Adrenal gland (tissue), 5 donors: ENCODE data around the gene ACSM6.

ENCODE experiments used
- POLR2A ChIP-seq, 2 donors: fragments of 450-650 bp; IDR thresholded peaks; one replicate each; pipeline ENCODE4 v1.6.1; 2017; ENCODE audit warnings: antibody characterized with exemption in 2 of 2, mild to moderate bottlenecking in 2 of 2, moderate library complexity in 1 of 2
- TF ChIP-seq, protein P1 (sequence below), 6 experiments: fragments of 450-650 bp in 4 of 6; fragments of 200-600 bp in 2 of 6; sonication (generic) in 1 of 6; IDR thresholded peaks; 1 replicate in 5 of 6; 2 replicates in 1 of 6; pipeline versions ENCODE4 v1.5.1 to v1.8.0; 2016 to 2021; ENCODE audit warnings: antibody characterized with exemption in 6 of 6, mild to moderate bottlenecking in 2 of 6, moderate library complexity in 1 of 6
- donor health status: DM: no; HTN: no; CAD: no.

DNA sequence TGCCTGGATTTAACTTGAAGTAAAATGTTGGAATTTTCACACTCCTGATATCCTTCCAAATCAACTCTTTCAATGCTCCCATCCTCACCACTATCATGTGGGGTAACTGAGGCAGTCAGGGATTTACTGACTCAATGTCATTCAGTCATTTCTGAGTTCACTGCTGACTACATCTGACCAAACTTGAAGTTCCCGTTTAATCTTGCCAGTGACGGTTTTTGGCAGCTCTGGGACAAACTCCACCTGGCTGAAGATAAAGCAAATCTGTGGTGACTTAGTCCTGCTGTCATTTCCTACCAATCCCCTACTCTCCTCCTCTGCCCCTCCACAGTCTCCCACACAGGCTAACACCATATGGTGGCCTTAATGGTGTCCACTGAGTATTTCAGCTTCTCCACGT, 22.7 kb upstream of the ACSM6 start:
- TF ChIP-seq POLR2A (IDR thresholded peaks at IDR 0.05), result no peak
- TF ChIP-seq, protein P1, sequence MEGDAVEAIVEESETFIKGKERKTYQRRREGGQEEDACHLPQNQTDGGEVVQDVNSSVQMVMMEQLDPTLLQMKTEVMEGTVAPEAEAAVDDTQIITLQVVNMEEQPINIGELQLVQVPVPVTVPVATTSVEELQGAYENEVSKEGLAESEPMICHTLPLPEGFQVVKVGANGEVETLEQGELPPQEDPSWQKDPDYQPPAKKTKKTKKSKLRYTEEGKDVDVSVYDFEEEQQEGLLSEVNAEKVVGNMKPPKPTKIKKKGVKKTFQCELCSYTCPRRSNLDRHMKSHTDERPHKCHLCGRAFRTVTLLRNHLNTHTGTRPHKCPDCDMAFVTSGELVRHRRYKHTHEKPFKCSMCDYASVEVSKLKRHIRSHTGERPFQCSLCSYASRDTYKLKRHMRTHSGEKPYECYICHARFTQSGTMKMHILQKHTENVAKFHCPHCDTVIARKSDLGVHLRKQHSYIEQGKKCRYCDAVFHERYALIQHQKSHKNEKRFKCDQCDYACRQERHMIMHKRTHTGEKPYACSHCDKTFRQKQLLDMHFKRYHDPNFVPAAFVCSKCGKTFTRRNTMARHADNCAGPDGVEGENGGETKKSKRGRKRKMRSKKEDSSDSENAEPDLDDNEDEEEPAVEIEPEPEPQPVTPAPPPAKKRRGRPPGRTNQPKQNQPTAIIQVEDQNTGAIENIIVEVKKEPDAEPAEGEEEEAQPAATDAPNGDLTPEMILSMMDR (IDR thresholded peaks at IDR 0.05), result no peak
